HG03520 (cell line): ENCODE data around the gene SH3RF3.

ENCODE experiments used
- ATAC-seq: cut with Tn5 transposase; IDR thresholded peaks from one replicate; pipeline ENCODE4 v1.9.1; 2021; ENCODE audit warnings: mild to moderate bottlenecking, moderate library complexity; ENCODE audit not compliant: unreplicated experiment

Gene SH3RF3

DNA sequence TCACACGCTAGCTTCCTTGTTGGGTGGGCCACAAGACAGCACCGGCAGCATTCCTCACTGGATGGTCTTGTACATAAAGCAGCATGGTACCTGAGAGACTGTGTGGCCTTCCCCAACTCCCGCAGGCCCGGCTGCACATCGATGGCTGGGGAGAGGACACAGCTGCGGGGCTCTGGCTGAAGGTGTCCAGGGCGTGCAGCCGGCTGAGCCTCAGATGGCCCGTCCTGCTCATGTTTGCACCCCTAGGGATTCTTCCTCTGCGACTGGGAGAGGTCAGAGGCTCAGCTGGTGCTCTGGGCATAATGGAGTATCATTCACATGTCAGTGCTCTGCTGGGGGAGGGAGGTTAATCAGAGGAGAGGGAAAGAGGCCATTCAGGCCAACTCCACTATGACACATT lies 276.9 kb downstream of the SH3RF3 start:
- no peak for ATAC-seq

DNA sequence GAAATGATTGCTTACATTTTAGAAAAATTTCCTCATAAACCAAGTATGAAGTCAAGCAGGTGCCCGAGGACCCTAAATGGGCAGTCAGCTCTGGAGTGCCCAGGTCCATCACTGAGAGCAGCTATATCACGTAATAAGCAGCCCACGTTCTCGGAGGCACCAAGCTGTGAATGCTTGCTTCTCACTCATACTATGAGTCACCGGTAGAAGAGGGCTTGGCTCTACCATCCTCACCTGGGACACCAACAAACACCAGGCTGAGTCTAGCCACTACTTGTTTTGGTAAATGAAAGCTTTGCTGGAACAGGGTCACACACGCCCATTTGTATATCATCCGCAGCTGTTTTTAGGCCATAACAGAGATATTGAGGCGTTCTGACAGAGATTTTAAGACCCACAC lies 277.3 kb downstream of the SH3RF3 start:
- no peak for ATAC-seq

DNA sequence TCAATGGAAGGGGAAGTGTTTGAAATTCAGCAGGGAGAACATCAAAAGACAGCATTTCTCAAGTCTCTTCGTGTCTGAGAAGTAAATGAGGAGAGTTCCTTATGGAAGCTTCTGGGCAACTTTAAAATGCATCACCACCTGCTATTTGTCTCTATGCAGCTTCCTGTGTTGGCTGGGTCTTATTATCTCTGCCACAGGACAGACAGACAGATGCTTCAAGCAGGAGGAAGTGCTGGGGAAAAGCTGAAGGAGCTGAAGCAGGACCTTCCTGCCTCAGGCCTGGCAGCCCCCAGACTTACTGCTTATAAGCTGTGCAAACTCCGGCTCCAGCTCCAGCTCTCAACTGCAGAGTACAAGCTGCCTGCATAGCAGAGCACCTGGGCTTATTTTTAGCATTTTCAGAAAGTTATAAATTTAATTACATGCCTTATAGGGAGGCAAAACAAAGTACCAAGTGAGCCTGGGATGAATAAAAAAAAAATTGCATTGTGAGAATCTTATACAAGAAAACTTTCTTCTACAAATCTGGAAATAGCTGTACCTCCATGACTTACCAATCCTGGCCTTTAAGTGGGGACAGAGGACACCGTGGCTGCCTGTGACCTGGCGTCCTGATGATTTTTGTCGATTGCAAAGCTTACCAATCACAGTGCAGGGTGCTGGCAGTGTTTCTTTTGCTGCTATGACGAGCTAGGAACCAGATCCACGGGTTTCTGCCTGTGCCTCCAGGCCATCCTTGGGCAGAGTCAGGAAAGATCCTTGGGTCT lies 278.5 kb downstream of the SH3RF3 start:
- ATAC-seq = no peak

DNA sequence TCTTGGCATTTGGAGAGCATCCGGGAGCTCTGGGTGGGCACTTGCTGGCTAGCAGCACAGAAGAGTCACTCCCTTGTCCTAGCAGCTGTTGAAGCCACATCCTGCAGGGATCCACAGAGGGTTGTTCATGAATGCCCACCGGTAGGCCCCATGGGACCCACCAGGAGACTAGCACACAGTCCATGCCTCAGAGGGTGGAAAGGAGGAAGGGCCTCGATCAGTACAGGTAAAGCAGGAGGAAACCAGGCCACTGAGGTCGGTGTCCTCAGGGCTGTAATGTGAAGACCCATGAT lies 279.0 kb downstream of the SH3RF3 start:
- ATAC-seq = no peak

DNA sequence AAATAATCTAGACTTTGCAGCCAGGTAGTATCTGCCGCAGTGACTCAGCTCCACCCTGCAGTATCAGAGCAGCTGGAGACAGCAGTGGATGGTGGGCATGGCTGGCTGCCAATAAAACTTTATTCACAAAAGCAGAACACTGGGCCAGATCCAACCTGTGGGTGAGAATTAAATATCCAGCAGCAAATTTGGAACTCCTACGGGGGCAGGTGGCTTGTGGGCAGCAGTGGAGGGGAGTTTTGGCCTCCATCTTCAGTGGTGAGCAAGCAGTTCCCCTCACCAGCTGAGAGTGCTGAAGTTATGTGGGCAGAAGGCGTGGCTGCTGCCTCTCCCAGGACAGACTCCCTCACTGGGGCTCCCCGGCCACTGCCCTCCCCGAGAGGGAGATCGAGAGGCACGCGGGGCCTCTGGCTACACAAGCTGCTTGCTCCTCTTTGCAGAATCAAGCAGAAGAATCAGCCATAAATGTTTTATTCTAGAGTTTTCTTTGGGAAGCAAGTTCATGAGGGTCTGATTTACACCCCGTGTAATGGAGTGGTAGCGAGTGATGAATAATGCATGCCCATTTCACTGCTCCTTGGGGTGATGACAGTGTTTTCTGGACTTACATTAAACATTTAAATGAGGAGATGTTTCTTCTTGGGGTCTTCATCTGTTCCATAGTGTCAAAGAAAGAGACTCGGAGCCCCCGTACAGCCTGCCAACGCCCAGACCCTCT lies 280.5 kb downstream of the SH3RF3 start:
- ATAC-seq = no peak

DNA sequence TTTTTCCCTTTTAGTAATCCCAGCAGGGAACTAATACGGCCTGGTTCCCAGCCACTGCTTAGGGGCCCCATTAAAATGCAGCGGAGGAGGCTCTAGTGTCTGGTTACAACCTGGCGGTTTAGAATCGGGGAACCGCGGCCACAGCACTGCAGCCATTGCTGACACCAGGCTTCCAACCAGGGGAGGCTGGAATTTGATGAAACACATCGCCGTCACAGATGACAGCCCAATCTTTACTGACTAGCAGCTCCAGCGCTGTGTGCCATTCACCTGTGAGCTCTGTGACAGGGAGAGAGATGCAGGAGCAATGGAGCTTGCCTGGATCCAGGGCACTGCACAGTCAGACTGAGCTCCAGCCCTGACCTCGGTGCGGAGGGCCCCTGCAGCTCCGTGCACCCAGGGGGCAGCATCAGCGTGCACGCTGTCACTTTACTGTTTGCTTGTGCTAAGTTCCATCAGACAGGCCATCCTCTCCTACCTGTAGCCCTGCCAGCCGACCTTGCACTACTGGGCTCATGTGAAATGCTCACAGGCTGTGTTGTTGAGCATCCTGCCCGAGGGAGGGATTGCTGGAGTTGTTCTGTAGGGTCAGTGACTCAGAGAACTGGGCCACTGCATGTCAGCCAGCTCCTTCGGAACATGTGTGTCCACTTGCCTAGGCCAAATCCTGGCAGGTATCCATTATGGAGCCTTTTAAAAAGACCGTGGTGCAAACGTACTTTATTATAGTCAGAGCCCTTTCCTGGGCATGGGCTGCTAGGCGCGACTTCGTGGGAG lies 281.2 kb downstream of the SH3RF3 start:
- ATAC-seq = no peak

DNA sequence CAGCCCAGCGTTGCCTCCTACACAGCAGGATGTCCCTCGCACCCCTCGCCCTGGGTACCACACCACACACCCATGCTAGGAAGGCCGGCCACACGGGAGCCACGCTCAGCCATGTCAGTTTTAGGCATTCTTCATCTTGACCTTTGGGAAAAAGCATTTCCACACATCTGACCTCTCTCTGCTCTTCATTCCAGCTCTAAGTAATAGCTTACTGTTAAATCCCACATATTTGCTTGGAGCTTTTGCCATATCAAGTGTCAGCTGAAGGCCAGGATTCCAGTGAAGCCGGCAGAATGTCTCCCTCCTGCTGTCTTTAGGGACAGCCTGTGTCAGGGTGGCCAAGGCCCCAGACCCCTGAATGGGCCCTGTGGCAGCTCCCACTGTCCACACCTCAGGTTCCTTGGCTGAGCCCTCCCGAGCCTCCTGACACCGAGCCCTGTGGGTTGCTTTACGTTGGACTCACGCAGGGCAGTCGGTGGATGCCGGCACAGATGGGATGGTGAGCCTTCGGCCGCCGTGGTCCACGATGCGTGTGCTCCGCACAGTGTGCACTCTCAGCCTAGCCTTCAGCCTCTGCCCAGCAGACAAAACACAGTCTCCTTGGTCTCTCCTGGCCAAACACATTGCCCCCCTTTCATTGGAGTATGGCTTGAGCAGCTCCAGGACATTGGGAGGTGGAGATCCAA lies 282.8 kb downstream of the SH3RF3 start:
- ATAC-seq = no peak

DNA sequence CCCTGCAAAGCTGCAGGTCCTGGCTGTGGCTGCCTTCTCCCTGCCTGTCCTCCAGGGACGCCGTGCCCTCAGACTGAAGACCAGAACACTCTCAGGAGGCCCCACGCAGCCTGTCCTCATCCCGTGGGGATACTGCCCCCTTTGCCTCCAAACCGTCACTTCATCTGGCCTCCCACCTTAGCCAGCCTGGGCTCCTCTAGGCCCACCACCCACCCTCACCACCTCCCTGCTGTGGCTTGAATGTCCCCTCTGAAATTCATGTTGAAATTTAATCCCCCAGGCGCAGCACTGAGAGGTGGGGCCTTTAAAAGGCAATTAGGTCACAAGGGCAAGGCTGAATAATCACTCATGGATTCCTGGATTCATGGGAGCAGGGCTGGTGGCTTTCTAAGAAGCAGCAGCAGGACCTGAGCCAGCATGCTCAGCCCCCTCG lies 286.6 kb downstream of the SH3RF3 start:
- ATAC-seq = no peak

DNA sequence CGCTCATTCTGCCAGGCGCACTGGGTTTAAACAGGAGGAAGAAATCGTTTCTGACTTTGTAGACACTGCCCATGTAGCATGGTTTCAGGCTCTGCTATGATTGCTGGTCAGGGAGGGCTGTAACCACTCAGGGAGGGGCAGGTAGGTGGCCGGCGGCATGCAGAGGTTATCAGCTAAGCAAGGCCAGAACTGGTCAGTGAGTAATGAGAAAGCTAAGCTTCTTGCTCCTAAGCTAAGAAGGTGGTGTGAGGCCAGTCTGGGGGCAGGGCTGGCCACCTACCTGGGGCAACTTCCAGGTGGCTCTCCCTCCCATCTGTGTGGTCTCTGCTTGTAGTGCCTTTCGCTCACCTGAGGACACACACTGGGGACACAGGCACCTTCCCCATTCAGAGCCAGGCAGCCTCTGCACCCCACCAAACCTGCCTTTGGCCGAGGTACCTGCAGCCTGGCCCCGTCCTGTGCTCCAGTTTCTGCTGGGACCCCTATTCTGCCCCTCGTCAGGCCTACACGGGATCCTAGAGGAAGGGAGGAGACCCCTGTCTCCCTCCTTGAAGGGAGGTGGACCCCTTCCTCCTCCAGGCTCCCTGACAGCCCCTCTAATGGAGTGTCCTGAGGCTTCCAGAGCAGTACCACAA lies 288.8 kb downstream of the SH3RF3 start:
- ATAC-seq = no peak

DNA sequence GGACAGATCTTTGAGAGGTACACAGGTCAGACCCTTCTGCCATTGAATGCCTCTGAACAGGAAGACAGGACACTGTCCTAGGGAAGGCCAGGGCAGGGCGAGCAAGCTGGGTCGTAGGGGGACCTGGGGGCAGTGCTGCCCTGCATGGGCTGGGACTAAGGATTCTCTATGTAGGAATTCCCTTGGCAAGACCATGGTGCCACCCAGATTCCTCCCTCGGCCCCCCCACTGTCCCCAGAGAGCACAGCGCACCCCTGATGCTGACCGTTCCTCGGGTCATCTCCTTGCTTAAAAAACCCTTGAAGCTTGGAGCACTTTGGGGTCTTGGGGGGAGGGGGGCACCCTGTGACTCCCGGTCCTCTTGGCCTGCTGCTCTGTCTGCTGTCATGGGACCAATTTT lies 289.7 kb downstream of the SH3RF3 start:
- no peak for ATAC-seq

DNA sequence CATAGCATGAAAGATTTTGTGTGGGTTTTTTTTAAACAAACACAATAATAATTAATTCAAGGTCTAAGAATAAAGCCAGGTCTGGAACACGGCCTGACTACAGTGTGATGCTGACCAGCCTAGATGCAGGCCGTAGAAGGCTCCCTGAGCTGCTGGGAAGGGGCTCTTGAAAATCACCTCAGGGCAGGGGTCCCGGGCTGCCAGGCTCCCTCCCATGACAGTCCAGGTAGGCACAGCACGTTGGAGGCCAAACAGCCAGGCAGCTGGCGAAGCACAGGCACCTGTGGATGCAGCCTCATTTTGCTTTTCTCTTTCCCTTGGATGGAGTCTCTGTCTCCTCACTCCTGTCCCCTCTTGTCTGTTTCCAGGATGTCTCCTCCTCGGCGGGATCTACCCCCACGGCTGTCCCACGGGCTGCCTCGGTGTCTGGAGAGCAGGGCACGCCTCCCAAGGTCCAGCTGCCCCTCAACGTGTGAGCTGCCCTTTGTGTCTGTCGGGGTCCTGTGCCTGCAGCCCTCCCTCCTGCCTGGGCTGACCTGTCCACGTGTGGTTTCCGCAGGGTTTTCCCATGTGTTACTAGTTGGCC lies 290.3 kb downstream of the SH3RF3 start:
- no peak for ATAC-seq

DNA sequence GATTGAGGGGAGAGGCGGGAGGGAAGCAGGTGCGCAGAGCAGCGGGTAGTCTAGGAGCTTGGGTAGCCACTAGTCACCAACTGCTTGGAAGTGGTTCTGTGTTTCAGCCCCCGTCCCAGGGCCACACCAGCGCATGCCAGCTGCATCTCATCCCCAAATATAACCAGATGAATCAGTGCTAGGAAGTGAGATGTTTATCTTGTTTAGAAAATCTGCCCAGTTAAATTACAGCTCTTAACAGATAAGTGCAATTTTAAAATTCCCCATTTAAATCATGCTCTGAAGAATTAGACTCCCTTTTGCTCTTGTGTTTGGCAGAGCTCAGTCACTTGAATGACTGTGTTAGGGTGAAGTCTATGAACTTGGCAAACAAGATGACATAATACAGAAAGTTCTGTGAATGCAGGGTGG lies 291.0 kb downstream of the SH3RF3 start:
- no peak for ATAC-seq

DNA sequence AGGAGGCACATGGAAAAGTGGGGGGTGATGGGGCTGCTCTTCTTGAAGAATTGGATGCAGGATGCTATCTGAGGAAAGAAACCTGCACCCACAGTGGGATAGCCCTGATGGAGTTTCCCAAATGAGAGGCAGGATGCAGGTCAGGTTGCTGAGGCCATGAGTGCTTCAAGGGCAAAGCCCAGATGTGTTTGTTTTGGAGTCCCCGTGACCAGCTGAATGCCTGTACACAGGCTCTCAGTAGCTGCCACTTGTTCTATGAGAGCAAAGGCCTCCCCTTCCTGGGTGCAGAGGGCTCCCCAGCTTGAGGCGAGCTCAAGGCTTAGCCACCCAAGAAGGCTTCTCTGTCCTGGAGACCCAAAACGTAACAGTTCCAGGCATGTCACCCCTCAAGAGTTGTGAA lies 292.1 kb downstream of the SH3RF3 start:
- ATAC-seq = no peak

DNA sequence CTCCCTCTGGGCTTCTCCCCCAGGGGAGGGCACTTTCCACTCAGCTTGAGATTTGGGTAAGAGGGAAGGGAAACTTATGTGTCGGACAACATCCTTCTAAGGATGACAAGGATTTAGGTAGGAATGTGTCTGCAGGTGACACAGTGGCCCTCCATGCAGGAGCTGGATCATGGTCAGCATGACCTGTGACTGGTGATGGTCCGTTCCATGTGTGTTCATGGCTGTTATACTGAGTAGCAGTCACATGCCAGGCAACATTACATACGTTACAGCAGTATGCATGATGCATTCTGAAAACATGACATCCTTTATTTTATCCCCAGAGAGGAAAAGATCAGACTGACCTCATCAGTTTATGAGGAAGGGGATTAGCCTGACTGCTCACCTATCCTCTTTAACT lies 292.6 kb downstream of the SH3RF3 start:
- ATAC-seq = no peak

DNA sequence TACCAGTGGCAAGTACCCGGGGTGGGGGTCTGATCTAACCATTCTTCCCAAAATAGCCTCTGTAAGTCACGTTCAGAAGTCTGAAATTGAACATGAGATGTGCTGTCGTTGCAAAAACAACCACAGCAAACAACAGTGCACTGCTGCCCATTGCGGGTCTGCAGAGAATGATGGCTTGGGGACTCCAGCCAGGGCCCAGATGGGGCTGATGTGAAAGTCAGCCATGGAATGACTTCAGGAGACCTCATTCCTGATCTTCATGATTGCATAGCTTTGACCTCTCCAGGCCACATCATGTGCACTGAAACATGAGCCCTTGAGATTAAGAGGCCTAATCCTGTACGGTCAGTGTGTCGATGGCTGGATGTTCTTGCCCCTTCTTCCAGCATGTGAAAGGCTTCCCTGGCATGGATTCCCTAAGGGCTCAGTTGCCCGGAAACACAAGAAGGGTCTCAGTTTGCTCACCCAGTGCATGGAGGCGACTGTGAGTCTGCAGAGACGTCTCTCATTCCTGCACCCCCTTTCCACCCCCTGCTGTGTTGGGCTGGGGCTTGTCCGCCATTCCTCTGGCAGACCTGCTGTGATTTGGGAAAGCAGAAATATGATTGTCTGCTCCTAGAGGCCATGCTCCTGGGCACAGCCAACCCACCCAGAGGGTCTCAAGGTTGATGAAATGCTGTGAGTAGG lies 293.2 kb downstream of the SH3RF3 start:
- ATAC-seq = no peak

DNA sequence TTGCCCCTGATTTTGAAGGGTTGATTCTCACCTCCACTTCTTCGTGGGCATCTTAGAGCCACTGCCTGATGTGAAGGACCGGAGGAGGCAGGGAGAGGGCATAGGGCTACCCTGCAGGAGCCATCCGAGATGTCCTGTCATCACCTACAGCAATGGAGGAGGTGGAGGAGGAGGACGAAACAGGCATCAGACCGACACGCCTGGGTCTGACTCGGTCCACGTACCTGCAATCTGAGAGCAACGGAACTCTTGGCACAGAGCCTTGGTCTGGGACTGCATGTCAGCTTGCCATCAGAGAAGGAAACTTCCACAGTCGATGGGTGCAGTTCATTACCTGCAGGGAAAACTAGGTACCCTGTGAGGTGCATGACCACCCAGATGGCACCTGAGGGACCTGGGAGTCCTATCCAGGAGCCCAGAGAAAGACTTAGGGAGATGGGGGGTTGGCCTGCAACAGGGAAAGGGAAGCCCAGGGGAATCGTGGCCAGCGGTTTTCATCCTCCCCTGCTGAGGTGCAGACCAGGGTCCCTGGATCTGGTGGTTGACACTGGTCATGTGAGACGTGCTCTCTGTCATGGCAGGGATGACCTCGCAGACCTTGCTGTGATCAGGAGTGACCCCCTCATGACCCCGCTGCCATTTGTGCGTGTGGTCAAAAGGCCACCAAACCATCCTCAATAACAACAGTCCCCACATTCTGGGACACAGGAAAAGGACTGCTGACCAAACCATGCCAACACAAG lies 293.9 kb downstream of the SH3RF3 start:
- ATAC-seq = no peak

DNA sequence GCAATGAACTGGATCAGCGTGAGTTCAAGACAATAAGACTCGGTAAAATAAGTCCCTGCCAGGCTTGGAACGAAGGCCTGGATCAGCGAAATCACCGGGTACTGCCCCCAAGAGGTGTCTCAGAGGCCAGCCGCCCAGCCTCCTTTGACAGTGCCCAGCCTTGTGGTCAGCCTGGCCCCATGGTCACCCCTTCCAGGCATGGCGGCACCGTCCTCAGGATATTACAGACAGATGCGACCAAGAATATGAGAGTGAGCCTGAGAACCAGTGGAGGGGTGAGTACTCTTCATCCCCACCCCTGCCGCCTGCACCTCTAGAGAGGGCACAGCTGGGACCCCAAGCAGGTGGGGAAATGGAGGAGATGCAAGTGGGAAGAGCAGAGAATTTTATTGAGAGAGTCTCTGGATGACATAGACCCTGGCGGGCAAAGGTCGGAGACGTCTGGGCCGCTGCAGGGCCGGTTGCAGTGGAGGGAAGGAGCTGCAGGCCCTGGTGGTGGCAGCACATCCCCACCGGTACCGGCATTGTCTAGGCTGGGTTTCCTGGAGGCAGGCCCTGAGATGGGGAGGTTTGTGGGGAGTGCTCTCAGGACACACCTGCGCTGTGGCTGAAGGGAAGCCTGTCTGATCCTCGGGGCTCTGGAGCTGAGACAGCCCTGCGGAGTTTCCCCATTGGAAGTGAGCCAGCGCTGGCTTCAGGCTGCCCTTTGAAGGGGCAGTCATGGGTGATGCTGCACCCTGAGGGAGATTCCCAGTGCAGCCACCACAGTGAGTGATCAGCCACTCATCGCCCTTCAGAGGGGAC lies 294.8 kb downstream of the SH3RF3 start:
- no peak for ATAC-seq

DNA sequence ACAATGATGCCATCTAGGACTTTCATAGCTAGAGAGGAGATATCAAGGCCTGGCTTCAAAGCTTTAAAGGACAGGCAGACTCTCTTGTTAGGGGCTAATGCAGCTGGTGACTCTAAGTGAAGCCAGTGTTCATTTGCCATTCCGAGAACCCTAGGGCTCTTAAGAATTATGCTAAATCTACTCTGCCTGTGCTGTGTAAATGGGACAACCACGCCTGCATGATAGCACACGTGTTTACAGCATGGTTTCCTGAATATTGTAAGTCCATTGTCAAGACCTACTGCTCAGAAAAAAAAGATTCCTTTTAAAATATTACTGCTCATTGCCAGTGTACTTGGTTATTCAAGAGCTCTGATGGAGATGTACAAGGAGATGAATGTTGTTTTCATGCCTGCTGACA lies 296.4 kb downstream of the SH3RF3 start:
- ATAC-seq = no peak
